Loucy (cell line): ENCODE measurements around the gene NOMO2.
"Not testable (repeated sequence)": the region's sequence is repeated elsewhere in the genome, so short reads cannot be mapped to it uniquely, and the experiment has no call there.

Source experiments
- CTCF ChIP-seq: fragments of 200-600 bp; sonication (generic); conservative IDR thresholded peaks from 2 replicates; pipeline ENCODE4 v1.5.1; 2014; ENCODE audit warnings: mild to moderate bottlenecking, antibody characterized with exemption, low read length
- EZH2phosphoT487 ChIP-seq: fragments of 200-600 bp; IDR thresholded peaks from 2 replicates; pipeline ENCODE4 v1.6.1; 2018; ENCODE audit warnings: antibody characterized with exemption, mild to moderate bottlenecking, moderate library complexity, borderline replicate concordance

GRCh38 chr16:18547382-18547781 lies 14.5 kb downstream of the NOMO2 start:
- TF ChIP-seq CTCF, EZH2phosphoT487: not testable (repeated sequence)
